ENCODE results near the gene PBX1. TPM values are rescaled to one million over a fixed set of nuclear protein-coding genes. Genes with fewer than 3 reads are reported as not detected.

PBX1 gene
- total RNA-seq, 1 donor from 2014 or later = not detected

DNA sequence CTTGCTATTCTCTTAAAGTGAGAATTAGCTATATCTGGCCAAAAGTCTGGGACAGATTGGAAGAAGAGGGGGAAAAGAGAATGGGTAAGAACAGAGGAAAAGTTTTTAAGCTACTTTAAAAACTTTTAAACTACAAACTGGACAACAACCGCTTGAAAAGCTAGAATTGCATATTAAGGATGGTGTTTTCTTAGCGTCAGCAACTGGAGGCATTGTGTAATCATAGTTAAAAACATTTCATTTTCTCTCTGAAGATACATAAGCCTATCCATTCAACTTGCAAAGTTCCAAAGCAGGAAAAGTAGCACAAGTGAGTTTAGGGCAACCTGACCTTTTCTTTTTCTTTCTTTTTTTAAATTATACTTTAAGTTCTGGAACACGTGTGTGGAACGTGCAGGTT is 10.9 kb downstream of the PBX1 start:
- Mint-ChIP-seq H3K27ac (no peak overlapping the region), H3K4me3 (no peak overlapping the region), H3K9me3 (no peaks in the 10 kb centered on the region), H3K36me3 (ENCODE audit: low read depth) (no peaks in the 10 kb centered on the region), H3K4me1 (ENCODE audit: low read depth) (no peaks in the 10 kb centered on the region), H3K27me3 (ENCODE audit: insufficient read depth) (peaks cover under 1% of the 10 kb centered on the region)
- intact Hi-C loops (cut with micrococcal nuclease) = no loop called here
- no peak for DNase-seq (ENCODE audit: low spot score)

DNA sequence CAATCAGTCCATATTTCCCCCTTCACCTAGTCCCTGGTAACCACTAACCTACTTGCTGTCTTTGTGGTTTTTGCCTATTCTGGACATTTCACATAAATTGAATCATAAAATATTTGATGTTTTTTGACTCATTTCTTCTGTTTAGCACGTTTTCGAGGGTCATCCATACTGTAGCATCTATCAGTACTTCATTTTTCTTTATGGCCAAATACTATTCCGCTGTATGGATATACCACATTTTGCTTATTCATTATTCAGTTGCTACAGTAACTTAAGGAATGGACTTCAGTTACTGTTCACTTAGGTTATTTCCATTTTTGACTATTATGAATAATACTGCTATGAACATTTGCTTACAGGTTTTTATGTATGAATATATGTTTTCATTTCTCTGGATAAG is 12.3 kb downstream of the PBX1 start:
- no peak overlapping the region for H3K4me3 Mint-ChIP-seq
- no peak for DNase-seq (ENCODE audit: low spot score)

DNA sequence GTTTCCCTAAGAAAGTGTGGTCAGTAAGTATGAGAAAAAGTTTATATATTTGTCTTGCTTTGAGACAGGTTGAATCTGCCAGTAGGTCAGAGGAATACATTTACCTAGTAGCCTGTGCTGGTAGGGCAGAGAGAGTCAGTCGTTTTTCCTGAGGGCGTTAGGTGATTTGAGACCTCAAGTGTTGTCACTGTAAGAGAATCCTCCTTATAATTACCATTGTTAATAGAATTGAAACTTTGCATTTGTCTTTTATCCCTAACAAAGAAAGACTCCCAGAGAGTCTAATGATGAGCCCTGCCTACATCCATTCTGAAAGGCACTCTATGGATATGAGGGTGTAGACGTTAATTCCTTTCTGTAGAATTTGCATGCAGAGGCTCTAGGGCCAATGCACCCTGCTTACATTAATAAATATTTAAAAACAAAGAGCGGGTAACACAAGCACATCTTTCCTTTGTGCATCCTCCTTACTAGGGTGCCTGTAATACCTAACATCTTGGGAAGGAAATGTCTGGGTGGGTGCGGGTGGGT is 16.4 kb downstream of the PBX1 start:
- intact Hi-C loops (cut with micrococcal nuclease) = no loop called here

More for the DNA sequence above, 12.3 kb downstream of the PBX1 start:
- intact Hi-C loops (cut with micrococcal nuclease) = no loop called here
- no peak overlapping the region for H3K27ac Mint-ChIP-seq
- H3K4me1 Mint-ChIP-seq (ENCODE audit: low read depth) = no peaks in the 10 kb centered on the region
- H3K27me3 Mint-ChIP-seq (ENCODE audit: insufficient read depth) = no peaks in the 10 kb centered on the region
- no peaks in the 10 kb centered on the region for H3K9me3 Mint-ChIP-seq
- H3K36me3 Mint-ChIP-seq (ENCODE audit: low read depth) = no peaks in the 10 kb centered on the region

DNA sequence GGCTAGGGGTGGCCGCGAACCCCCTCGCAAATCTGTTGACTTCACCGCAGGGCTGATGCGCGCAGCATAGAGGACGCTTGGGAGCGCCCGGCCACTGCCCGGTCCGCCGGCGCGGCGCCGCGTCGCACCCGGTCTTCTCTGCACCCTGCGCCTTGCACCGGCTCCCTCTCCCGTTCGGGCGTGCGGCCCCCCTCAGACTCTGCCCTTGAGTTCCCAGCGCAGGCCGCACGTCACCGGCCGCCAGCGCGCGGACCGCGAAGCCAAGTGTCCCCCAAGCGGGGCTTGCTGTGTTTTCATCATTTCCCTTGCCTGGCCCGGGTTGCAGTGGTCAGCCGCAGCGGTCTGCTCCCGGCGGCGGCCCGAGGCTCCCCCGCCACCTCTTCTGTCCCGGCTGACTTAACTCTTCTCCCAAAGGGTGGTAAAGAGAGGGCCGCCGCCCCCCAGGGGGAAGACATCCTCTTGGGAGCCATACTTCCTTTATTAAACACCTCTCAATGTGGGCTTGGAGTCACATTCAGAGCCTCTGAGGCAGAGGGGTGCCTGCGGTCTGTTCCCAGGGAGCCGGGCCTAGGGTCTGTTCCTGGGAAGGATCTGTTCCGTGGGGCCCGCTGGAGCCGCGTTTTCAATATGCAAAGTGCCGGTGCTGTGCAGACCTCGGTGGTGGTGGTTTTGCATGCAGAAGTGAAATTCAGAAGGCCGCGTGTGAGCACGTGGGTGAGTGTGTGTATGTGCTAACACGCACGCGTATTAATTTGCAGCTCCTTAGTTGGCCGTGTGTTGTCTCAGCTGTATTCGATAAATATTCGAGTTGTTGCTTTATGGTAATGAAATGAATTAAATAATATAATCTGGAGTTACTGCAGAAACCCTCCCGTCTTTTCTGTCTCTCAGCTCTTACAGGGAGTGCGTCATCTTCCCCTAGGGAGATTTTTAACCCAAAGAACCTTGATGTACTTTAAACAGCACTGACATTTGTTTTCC is 17.6 kb downstream of the PBX1 start:
- intact Hi-C loops (cut with micrococcal nuclease) = no loop called here
- Mint-ChIP-seq H3K27ac (no peak overlapping the region), H3K27me3 (ENCODE audit: insufficient read depth) (no peaks in the 10 kb centered on the region), H3K4me1 (ENCODE audit: low read depth) (no peaks in the 10 kb centered on the region), H3K36me3 (ENCODE audit: low read depth) (no peaks in the 10 kb centered on the region), H3K4me3 (no peak overlapping the region), H3K9me3 (no peaks in the 10 kb centered on the region)
- DNase-seq (ENCODE audit: low spot score) = no peak

More for the DNA sequence above, 16.4 kb downstream of the PBX1 start:
- Mint-ChIP-seq H3K9me3 (no peaks in the 10 kb centered on the region), H3K36me3 (ENCODE audit: low read depth) (no peaks in the 10 kb centered on the region), H3K4me3 (no peak overlapping the region), H3K4me1 (ENCODE audit: low read depth) (no peaks in the 10 kb centered on the region), H3K27me3 (ENCODE audit: insufficient read depth) (no peaks in the 10 kb centered on the region), H3K27ac (no peak overlapping the region)
- no peak for DNase-seq (ENCODE audit: low spot score)

DNA sequence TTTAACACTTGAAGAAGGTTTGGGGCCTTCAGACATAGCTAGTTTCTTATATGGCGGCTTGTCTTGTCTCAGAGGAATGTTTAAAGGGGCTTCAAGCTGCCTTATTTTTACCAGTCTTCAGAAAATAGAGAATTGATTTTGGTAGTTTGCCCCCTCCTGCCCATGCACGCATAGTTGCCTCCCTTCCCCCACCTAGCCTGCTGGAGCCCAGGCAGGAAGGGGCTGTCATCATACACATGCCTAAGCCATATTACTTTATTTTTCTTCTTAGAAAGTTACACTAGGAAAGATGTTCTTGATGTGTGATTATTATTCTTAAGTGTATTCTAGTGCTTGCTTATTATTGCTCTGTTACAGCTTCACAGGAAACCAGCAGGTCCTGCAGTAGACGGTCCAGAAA is 18.3 kb downstream of the PBX1 start:
- H3K27me3 Mint-ChIP-seq (ENCODE audit: insufficient read depth) = no peaks in the 10 kb centered on the region
- no peak overlapping the region for H3K4me3 Mint-ChIP-seq
- intact Hi-C loops (cut with micrococcal nuclease) = no loop called here
- no peaks in the 10 kb centered on the region for H3K4me1 Mint-ChIP-seq (ENCODE audit: low read depth)
- no peak overlapping the region for H3K27ac Mint-ChIP-seq
- no peaks in the 10 kb centered on the region for H3K36me3 Mint-ChIP-seq (ENCODE audit: low read depth)
- DNase-seq (ENCODE audit: low spot score) = no peak
- no peaks in the 10 kb centered on the region for H3K9me3 Mint-ChIP-seq

DNA sequence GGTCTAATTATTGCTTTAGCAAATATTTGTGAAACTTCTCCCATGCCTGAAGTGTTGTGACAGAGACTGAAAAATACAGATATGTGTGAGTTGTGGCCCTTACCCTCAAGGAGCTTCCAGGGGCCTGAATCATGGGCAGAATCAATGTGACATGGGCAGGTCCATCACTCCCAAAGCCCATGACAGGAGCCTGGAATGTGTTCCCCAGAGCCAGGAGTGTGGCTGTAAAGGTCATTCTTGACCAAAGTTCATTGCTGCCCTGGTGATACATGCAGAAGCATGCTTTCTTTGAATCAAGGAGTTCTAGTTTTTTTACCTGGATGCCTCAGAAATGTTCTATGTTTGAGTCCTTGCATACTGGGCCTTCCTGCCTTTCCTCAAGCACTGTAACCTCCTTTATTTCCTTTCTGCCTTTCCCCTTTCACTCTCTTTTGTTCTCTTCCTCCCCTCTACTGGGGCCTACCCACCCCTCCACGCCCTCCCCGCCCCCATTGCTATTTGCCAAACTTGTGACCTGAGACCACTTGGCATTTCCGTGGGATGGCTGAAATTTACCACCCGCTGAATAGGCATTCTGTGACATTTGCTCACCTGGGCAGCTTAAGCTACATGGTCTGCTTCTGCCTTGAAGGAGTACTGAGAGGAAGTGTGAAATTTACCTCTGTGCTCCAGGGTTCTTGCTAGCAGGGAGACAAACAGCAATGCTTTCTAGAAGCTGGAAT is 19.7 kb downstream of the PBX1 start:
- H3K9me3 Mint-ChIP-seq = no peaks in the 10 kb centered on the region
- no peak overlapping the region for H3K4me3 Mint-ChIP-seq
- intact Hi-C loops (cut with micrococcal nuclease) = no loop called here
- H3K36me3 Mint-ChIP-seq (ENCODE audit: low read depth) = no peaks in the 10 kb centered on the region
- no peaks in the 10 kb centered on the region for H3K4me1 Mint-ChIP-seq (ENCODE audit: low read depth)
- H3K27ac Mint-ChIP-seq = no peak overlapping the region
- H3K27me3 Mint-ChIP-seq (ENCODE audit: insufficient read depth) = no peaks in the 10 kb centered on the region
- DNase-seq (ENCODE audit: low spot score) = no peak

DNA sequence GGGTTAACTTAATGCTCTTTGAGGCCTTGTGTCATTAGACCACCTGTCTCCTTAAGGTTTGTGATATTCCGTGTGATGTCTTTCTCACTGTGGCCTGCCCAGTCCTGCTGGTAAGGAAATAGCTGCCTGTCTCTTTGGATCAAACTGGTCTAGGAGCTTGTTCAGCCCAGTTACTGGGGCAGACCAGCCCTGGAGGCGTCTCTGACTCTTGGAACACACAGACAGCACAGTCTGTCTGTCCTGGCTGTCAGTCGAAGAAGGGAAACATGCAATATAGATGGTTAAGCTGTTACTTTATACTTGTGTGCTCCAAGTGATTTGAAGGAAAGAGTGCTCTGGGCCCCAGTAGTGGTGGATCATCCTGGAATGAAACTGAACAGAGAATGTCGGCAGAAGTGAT is 20.4 kb downstream of the PBX1 start:
- Mint-ChIP-seq H3K4me3 (no peak overlapping the region), H3K9me3 (no peaks in the 10 kb centered on the region), H3K4me1 (ENCODE audit: low read depth) (no peaks in the 10 kb centered on the region), H3K27me3 (ENCODE audit: insufficient read depth) (no peaks in the 10 kb centered on the region), H3K36me3 (ENCODE audit: low read depth) (no peaks in the 10 kb centered on the region), H3K27ac (no peak overlapping the region)
- DNase-seq (ENCODE audit: low spot score) = no peak
- intact Hi-C loops (cut with micrococcal nuclease) = no loop called here

DNA sequence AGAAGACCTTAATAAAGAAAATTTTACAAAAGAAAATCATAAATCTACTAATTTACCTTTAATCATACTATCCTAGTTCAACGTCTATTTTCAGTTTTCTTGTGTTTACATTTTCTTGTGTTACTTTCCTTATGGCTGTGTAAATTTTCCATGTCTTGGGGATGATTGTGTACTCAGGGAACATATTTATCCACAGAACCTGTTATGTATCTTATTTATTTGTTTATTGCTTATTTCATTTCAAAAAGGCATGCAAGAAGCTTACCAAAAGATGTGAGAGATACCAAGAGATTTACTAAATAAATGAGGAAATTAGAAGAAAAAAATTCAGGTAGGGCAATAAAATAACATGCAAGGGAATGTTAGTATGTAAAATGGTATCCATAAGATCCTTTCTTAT is 22.8 kb downstream of the PBX1 start:
- H3K27ac Mint-ChIP-seq = no peak overlapping the region
- H3K9me3 Mint-ChIP-seq = no peaks in the 10 kb centered on the region
- H3K27me3 Mint-ChIP-seq (ENCODE audit: insufficient read depth) = peaks cover 2% of the 10 kb centered on the region
- no peak for DNase-seq (ENCODE audit: low spot score)
- intact Hi-C loops (cut with micrococcal nuclease) = no loop called here
- H3K4me1 Mint-ChIP-seq (ENCODE audit: low read depth) = no peaks in the 10 kb centered on the region
- no peak overlapping the region for H3K4me3 Mint-ChIP-seq
- H3K36me3 Mint-ChIP-seq (ENCODE audit: low read depth) = no peaks in the 10 kb centered on the region

DNA sequence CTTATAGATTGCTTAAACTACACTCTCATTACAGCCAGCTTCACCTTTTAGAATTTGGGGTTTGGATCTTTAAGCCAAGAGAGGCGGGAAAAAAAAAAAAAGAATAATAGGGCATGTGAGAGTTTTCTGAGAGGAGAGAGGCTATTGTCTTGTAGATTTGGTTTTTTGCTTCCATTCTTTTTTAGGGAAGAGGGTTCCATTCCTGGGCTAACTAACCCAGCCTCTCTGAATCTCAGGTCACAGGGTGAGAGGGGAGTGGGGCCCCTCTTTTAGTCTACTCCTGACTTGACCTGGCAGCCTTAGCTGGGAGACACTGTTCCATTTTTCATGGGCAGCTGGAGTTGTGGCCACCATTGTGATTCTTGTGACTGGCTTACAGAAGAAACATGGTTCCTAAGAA is 24.2 kb downstream of the PBX1 start:
- no peaks in the 10 kb centered on the region for H3K4me1 Mint-ChIP-seq (ENCODE audit: low read depth)
- intact Hi-C loops (cut with micrococcal nuclease) = no loop called here
- no peak overlapping the region for H3K4me3 Mint-ChIP-seq
- peaks cover 2% of the 10 kb centered on the region for H3K27me3 Mint-ChIP-seq (ENCODE audit: insufficient read depth)
- no peaks in the 10 kb centered on the region for H3K36me3 Mint-ChIP-seq (ENCODE audit: low read depth)
- H3K27ac Mint-ChIP-seq = no peak overlapping the region
- H3K9me3 Mint-ChIP-seq = no peaks in the 10 kb centered on the region
- no peak for DNase-seq (ENCODE audit: low spot score)

DNA sequence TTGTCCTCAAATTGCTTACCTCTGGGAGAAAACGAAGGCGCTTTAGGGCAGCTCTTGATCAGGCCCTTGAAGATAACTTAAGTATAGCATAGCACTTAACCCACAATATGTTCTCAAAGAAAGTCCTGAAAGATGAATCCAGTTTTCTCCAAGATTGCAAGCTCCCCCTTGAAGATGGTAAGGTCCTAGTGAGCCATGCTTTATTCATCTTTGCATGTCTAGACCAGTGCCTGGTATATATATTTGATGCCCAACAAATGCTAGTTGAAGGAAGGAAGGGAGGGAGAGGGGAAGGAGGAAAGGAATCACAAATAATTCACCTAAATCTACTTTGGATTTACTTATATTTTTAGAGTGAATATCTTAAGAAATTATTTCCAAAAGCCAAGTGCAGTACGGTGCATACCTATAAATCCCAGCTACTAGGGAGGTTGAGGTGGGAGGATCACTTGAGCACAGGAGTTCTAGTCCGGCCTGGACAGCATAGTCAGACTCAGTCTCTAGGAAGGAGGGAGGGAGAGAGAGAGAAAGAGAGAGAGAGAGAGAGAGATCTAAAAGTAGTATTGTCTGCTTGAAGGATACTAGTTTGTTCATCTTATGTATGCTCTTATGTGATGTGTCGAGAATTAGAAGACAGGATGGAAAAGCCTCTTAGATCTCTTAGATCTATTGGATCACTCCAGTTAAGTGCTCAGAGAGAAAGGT is 25.0 kb downstream of the PBX1 start:
- DNase-seq (ENCODE audit: low spot score) = no peak
- no peaks in the 10 kb centered on the region for H3K36me3 Mint-ChIP-seq (ENCODE audit: low read depth)
- no peaks in the 10 kb centered on the region for H3K4me1 Mint-ChIP-seq (ENCODE audit: low read depth)
- H3K9me3 Mint-ChIP-seq = no peaks in the 10 kb centered on the region
- H3K27me3 Mint-ChIP-seq (ENCODE audit: insufficient read depth) = peaks cover 2% of the 10 kb centered on the region
- no peak overlapping the region for H3K27ac Mint-ChIP-seq
- intact Hi-C loops (cut with micrococcal nuclease) = no loop called here
- no peak overlapping the region for H3K4me3 Mint-ChIP-seq

DNA sequence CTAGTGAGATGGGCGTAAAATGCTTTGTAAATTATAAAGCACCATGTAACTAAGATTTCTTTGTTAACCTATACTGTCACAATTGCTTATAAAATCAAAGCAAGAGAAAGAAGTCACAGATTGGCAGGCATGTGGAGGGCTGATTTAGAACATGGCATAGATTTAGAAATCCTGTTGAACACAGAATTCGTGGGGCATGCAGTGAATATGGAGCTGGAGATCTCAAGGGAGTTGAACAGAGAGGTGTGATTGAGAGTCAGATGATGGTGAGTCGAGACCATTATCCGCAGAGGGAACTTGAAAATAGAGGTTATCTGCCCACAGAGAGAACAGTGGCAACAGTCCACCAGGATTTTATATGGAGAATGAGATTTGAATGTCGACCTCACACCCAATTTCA is 27.6 kb downstream of the PBX1 start:
- H3K27ac Mint-ChIP-seq = no peak overlapping the region
- H3K27me3 Mint-ChIP-seq (ENCODE audit: insufficient read depth) = peaks cover 2% of the 10 kb centered on the region

DNA sequence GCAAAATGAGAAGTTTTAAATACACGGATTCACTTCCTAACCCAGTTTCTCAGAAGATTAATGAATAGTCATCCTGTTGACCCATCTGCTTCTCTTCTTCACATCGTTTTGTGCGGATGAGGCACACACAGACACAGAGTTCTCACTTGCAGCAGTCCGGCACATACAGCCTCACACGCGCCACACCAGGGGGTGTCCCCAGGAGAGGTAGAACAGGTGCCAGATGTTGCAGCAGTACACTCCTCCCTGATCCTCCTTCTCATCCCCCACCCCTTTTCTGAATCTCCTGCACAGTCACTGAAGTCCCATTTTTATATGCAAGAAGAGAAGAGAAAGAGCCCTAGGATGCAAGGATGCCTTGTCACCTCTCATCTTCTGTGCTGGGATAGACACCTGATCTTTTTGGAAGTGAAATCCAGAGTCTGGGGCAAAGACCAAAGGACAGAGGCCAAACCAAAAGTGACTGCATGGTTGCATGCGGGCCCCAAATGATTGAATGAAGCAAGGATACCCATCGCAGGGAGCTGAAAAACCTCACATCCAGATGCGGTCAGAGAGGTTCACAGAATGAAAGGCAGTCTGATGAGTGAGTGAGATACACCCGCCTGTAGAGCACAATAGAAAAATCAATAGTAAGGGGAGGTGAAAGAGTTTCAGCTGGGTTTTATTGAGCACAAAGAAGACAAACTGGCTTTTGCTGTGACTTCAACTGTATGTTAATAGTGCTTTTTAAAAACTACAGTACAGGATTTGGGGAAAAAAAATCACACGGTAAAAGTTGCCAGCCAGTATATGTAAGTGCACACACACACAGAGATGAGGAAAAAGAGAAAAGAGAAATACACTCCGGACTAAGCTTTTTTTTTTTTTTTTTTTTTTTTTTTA is 28.9 kb downstream of the PBX1 start:
- Mint-ChIP-seq H3K4me1 (ENCODE audit: low read depth) (no peaks in the 10 kb centered on the region), H3K27me3 (ENCODE audit: insufficient read depth) (peaks cover 2% of the 10 kb centered on the region), H3K27ac (no peak overlapping the region), H3K36me3 (ENCODE audit: low read depth) (no peaks in the 10 kb centered on the region), H3K4me3 (no peak overlapping the region), H3K9me3 (no peaks in the 10 kb centered on the region)
- intact Hi-C loops (cut with micrococcal nuclease) = no loop called here
- DNase-seq (ENCODE audit: low spot score) = no peak

More for the DNA sequence above, 27.6 kb downstream of the PBX1 start:
- DNase-seq (ENCODE audit: low spot score) = no peak
- Mint-ChIP-seq H3K4me1 (ENCODE audit: low read depth) (no peaks in the 10 kb centered on the region), H3K36me3 (ENCODE audit: low read depth) (no peaks in the 10 kb centered on the region), H3K9me3 (no peaks in the 10 kb centered on the region), H3K4me3 (no peak overlapping the region)
- intact Hi-C loops (cut with micrococcal nuclease) = no loop called here
